ENCODE measurements around the gene RPRD1B. TPM values are rescaled to one million over a fixed set of nuclear protein-coding genes. Genes with fewer than 3 reads are reported as not detected.

Gene RPRD1B
- polyA plus RNA-seq, 10 donors: 18.4 to 33.0 (median 26.5) TPM

DNA sequence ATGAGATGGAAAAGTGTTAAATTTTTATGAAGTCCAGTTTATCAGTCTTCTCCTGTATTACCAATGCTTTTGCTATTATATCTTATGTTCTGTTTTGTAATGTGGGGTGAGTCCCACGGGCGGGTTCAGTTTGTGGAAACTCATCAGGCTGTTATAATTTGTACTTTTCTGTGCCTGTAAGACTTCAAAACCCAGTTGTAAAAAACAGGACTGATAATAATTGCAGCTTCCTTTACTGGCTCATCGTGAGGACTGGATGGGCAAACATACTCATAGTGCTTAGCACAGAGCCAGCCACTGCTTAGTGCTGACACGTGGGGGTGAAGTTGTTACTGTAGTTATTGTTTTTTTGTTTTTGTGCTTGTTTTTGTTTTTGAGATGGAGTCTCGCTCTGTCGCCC is 85.9 kb downstream of the RPRD1B start:
- no peak for DNase-seq

DNA sequence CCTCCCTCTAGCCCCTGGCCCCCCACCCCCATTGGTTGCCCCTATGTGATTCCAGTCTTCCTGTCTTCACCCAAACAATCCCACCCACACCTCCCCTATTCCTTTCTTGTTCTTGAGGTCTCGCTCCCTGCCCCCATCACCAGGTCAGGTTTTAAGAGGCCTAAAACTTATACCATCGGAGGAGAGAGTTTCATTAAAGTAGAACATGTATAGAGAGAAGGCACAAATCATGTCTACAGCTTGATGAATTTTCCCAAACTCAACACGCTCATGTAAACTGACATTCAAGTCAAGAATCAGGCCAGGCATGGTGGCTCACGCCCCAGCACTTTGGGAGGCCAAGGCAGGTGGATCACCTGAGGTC is 87.1 kb downstream of the RPRD1B start:
- DNase-seq: no peak

DNA sequence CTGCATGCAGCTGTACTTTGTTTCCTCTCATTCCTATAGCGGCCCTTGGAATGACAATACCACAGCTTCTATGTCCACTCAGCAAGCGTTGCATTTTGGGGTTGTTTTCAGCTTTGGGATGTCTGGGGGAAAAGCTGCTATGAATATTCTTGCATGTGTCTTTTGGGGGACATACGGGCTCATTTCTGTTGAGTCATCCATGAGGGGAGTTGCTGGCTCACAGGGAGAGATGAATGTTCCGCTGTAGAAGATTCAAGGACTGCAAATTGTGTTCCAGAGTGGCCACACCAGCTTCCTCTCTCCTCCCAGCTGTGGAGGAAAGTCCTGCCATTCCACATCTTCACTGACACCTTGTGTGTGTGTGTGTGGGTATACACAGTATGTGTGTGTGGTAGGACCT is 88.2 kb downstream of the RPRD1B start:
- DNase-seq: no peak

DNA sequence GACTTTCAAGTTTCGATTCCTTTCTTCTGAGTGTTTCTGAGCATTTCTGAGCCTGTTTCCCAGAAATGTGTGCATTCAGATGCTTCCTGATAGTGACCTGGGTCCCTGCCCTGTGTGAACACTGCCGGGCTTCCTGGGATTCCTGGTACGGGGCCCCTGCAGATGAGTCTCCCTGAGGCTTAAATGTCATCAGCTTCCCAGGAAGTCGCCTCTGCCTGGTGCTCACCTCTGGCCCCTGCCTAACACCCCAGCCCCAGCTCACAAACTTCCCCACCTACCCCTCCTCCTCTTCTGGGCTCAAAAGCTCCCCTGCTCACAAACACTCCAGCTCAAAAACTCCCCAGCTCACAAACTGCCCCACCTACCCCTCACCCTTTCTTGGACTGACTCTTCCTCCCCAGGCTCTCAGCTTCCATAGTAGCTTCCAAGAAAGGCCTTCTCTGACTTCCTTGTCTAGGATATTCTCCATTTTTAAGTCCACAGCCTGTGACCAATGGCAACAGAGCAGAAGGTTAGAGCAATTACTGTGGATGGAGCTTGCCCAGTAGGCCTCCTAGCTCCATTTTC is 89.6 kb downstream of the RPRD1B start:
- no peak for DNase-seq

DNA sequence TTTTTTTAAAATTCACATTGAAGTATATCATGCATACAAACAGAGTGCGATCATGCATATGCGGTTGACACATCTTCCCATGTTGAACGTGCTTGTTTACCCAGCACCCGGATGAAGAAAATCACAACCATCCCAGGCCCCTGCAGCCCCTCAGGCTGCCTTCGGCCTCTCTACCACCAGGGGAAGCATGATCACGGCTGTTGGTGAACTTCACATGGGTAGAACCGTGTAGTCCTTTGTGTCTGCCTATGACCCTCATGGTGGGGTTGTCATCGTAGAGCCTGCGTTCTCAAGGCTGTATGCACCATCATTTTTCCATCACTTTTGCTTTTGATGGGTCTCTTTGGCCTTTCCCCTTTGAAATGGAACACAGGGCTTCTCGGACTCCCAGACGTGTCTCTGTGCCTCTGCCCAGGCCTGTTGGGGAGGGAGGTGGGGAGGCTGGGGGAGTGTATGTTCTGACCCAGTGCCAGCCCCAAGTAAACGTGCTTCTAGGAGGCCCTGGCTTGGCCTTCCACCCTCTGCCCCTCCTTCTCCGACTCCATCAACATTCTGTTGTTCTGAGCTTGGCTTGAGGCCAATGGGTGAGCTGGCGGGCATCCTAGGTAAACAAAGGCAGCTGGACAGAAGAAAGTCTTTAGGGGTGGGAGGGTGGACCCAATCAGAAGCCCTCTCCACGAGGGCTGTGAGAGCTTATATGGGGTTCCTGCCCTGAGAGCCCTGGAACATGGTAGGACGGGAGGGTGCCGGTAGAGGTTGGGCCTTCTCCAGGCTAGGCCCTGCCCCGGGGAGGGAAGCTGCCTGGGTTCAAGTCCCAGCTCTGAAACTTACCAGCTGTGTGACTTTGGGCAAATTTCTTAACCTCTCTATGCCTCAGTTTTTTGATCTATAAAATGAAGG is 91.9 kb downstream of the RPRD1B start:
- peak in 1 of 3 donors; percentile 30 for DNase-seq

DNA sequence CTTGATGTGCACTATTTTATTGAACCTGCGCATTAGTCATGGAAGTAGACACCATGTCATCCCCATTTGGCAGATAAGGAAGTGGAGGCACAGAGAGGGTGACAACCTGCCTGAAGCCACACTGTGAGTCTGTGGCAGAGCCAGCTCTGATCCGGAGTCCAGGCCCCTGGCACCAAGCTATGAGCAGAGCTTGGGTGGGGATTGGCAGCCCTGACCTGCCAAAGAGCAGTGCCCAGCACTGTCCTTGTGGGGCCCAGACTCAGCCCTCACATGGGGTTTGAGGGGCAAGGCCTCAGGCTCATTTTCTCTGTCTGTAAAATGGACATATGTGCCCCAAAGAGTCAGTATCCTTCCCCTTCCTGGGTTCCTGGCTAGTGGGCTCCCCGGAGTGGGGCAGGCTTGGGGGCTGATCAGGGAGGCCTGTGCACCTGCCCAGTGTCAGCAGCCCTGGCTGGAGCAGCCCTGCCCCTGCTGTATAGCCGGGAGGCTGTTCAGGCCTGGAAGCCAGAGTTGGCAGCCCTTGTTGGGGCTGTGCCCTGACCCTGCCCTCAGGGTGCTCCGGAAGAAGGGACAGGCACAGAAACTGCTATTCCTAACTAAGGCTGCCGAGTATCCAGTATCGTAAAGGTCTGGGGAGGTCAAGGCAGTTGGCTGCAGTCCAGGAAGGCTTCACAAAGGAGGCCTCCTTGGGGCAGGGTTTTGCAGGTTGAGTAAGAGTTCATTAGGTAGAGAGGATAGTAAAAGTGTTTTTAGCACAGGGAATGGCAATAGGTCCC is 92.8 kb downstream of the RPRD1B start:
- no peak for DNase-seq

DNA sequence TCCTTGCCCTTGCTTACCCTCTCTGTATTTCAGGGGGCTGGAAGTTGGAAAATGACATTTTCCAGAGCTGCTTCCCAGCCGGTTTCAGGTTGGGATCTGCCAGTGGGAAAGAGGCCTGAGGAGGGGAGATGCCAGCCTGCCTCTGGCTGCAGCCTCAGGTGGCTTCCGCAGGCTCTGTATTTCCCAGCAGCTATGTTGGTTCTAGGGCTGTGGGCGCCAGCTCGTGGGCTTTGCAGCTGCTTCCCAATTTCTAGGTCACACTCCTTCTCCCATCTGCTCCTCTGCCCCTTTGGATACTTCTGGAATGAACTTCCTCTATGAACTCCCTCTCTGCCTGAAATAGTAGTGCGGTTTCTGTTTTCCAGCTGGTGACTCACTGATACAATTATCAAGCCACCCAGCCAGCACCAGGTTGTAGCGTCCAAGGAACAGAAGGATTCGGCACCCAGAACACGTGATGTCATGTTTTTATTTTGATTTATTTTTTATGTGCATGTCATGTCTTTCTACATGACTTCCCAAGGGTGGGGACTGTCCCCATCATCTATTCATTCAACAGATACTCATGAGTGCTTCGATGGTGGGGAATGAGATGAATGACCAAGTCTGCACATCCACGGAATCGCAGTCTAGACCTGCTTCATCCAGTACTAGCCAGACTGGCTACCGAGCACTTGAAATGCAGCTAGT is 93.5 kb downstream of the RPRD1B start:
- peak in 2 of 3 donors; percentile 49 to 54 for DNase-seq

DNA sequence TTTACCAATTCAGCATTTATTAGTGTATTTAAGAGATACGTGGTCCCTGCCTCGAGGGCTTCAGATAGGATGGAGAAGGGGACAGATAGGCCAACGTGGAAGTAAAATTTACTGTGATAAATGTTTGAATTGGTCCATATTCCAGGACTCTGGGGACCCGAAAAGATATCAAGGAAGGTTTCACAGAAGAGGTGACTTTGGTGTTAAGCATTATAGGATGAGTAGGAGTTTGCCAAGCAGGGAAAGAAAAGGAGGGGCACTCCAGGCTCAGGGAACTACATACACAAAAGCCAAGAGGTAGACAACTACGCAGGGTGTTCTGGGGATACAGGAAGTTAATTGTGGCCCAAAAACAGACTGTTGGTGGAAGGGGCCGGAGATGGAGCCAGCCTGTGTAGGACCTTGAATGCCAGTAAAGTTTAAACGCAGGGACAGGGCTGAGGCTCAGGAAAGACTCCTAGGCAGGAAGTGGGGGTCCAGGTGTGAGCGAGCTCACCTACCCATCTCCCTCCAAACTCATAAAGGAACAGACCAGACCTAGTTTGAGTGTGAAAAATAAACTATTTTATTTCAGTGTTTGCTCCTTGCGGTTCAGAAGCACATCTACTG is 94.5 kb downstream of the RPRD1B start:
- DNase-seq: no peak

DNA sequence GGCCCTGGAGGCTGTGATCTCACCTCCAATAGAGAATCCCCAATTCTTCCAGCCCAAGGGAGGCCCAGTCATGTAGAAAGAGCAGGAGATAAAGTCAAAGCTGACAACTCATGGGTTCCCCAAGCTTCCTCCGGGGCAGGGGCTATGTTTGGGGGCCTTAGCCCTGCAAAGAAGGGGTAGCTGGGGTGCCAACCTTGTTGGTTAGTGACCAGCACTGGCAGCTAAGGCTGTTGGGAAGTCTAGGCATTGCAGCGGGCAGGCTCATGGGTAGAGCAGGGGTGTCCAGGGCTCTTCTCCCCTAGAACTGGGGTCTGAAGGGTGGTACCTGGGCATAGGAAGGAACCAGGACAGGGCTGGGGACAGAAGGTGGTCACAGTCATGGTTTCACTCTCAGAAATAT is 95.1 kb downstream of the RPRD1B start:
- DNase-seq: no peak

DNA sequence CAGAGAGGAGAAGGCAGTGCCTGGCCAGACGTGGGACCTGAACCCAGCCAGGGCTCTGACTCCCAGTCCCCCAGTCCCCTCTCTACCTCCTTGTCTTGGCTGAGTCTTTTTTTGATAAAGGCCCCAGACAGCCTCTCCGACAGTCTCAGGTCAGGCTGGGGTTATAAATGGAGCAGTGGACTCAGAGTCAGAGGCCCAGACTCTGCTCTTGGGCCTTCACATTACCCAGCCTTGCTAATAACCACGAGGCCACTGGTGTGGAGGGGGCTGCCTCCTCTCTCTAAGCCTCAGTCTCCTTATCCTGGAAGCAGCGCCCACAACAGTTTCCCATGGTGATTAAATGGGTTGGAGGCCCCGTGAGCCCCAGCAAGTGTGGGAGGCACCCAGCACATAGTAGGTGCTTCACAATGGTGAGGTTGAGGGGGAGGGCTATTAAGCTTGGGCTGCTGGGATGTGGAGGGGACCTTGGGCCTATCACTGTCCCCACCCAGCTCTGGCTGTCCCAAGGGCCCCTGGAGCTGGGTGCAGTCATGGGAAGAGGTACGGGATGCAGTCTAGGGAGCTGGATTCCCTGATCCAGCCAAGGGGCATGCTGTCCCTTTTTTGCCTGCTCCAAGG is 95.8 kb downstream of the RPRD1B start:
- no peak for DNase-seq

DNA sequence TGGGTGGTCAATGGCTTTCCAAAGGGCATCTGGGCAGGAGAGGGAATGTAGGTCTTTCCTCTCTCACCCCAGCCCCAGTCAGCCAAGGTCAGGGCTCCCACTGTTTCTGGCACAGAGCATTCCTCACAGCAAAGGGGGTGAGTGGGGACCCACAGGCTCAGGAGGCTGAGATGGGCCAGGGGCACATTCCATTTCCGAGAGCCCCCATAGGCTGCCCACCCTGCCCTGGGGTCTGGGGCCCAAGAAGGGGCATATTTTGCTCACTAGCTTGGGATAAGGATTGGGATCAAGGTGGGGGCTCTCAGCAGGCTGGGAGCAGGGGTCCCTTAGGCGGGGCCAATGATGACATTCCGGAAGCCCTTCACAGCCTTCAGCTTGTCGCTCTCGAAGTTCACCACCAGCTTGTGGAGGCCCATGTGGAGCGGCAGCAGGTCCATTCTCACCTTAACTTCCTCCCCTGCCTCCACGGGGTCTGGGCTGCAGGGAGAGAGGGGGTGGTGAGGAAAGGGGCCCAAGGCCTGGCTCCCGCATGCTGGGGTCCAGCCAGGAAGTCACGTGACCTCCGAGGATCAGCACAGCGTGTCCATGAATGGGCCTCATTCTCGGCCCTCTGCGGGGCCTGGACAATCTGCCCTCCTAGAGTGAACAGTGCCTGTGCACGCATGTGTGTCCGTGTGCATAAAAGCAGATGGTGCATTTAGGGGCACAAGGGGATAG is 96.5 kb downstream of the RPRD1B start:
- DNase-seq: no peak

DNA sequence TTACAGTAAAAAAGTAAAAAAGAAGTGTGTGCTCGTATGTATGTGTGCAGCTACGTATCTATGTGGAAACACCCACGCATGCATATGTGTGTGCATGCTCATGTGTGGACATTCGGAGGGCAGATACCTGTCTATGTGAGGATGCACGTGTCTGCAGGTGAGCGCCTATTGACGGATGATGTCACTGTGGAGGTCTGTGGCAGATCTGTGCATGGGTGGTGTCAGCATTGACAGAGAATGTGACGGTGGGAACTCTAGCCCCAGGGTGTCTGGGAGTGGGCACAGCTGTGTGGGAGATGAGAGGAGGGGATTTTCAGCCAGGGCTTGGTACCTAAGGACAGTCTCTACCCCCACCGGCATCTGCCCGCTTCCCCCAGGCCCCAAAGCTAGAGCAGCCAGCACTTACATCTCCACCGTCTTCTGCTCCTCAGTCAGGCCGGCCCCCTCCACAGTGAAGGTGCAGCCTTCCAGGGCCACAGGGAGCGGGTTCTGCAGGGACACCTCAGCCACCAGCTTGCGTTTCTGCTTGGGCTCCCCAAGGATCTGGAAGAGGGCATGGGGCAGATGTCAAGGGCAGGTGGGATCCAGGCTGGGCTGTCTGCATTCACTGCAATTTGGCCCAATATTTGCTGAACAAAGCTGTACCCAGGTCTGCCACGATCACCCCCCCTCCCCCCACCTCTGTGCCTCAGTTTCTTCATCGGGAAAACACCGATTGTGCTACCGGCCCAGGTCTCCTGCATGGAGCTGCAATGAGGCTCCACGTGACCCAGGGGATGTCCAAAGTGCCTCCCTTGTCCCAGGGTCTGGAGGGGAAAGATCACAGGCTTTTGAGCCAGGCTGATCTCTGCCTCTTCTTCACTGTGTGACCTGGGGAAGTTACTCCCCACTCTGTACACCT is 97.4 kb downstream of the RPRD1B start:
- no peak for DNase-seq

DNA sequence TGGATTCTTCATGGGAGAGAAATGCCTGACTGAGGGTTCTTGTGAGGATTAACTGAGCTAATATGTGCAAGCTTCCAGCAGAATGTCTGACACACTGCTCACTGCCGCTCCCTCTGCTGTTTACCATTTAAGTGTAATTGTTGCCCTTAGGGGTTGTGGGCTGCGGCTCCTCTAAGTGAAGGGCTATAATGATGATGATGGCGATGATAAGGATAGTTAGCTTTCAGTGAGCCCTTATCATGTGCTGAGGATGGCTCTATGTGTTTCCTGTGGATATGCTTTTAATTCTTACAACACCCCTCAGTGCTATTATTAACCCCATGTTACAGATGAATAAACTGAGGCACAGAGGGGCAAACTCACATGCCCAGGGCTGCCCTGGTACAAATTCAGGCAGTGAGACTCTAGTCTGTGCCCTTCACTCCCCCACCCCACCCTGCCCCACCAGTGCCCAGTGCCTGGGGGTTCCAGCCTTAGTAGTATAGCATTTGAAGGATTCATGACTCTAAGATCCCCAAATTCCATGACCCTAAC is 98.1 kb downstream of the RPRD1B start:
- DNase-seq: no peak

DNA sequence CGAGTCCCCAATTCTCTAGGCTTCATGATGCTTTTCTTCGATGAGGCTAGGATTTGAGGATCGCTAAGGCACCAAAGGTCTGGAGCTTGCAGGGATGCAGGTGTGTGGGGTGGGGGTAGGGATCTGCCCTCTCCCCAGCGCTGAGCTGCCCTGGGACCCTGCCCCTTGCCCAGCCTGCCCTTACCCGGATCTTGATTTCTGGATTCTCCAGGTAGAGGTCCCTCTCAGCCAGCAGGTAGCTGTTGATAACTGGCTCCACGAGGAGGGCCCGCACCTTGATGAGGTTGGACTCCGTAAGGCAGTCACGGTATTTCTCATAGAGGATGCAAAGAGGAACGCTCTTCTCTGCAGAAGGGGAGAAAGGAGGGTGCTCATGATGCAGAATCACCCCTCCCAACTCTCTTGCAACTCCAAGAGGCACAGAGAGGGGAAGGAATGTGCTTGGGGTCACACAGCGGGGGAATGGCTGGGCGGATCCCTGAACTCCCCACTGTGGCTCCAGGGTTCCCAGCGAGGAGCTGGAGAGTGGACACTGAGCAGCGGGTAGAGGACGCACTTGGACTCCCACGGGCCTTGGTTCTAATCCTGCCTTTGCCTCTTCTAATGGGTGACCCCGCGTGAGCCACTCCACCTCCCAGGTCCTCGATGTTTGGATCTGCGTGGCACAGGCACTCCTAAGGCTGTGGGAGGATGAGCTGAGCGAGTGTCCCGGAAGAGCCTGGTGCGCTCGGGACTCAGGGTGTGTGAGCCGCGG is 98.8 kb downstream of the RPRD1B start:
- DNase-seq: no peak

DNA sequence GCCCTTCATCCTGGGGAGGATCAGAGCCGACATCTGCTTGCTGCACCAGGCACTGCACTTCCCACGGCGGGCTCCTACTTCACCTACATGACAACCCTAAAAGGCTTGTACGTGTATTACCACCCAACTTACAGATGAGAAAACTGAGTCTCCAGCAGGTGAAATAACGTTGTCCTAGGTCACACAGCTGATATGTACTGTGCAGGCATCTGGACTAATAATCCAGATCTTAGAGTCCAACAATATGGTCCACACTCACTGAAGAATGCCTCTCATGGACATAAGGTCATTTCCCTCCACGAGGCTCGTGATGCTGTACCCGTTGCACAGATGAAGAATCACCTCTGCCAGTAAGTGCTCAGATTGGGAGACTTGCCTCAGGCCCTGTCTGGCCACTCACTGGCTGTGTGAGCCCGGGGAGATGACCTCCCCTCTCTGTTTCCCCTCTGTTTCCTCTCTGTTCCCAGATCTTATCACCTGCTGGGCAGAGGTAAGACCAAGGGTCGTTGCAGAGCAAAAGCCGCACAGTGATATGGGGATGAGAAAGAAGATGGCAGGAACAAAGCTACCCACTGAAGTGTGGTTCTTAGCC is 99.5 kb downstream of the RPRD1B start:
- DNase-seq: no peak

DNA sequence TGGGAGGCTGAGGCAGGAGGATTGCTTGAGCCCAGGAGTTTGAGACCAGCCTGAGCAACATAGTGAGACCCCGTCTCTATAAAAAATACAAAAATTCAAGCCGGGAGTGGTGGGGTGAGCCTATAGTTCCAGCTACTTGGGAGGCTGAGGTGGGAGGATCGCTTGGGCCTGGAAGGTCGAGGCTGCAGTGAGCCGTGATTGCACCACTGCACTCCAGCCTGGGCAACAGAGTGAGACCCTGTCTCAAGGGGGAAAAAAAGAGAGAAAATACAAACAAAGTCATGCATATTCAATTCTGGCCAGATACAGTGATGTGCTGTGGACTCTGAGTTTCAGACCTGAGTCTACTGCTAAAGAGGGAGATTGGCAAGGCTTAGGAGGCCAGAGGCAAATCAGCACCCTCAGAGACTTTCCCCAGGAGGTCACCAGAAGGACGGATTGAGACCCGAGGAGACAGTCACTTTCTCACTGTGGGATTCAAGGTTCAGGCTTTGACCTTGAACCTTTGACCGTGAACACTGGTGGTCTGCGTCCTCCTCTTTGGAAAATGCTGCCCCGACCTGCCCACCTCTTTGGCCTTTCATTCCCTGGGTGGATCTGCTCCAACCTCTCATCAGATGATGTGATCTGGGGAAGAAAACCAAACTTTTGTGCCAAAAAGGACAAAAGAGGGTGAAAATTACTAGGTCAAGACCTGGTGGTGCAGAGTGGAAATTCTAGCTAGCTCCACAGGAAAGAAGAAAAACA is 100.3 kb downstream of the RPRD1B start:
- DNase-seq: no peak
